ENCODE data around the gene SYCE1L. TPM values are rescaled to one million over a fixed set of nuclear protein-coding genes. Genes with fewer than 3 reads are reported as not detected.

SYCE1L gene
- total and polyA plus RNA-seq, 2 donors (not counting 1 experiment from before 2014, with no cell fraction given) = 0.46 to 12.0 TPM

DNA sequence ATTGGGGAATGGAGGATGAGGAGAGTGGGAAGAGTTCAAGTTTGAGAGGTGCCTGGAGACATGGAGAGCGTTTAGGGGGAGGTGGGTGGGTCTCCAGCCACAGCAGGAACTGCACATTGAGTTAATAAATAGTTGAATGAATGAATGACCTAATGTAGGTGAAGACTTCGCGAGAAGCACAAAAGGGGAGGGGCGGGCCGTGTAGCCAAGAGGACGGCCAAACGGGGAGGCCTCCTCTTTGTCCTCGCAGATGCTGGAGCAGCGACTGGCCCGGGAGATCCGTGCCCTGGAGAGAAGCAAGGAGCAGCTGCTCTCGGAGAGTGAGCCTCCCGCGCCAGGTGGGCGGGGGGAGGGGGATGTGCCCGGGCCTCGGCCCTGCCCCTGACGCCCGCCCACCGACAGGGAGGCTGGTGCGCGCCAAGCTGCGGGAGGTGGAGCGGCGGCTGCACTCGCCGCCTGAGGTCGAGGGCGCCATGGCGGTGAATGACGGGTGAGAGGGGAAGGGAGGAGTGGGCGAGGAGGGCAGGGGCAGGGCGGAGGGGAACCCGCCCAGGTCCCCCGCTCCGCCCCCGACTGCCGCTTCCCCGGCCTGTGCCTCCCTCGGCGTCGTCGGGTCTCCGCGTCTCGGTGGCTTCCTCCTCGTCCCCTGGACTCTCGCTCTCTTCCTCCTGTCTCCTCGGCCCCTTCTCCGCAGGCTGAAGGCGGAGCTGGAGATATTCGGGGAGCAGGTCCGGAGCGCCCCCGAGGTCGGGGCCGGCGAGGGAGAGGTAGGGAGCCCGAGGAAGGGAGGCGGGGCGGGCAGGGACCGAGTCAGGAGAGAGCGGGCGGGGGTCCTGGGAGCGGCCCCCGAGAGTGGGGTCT, 12.9 kb downstream of the SYCE1L start:
- Histone ChIP-seq H3K4me2 (replicated peaks; ENCODE audit: low read depth, low read length, poor library complexity, severe bottlenecking) (peak overlapping the region; percentile 98), H3K9me3 (ENCODE audit: control extremely low read depth in 1 of 3, control insufficient read depth in 2 of 3, insufficient read depth in 1 of 3, low read length in 2 of 3) (no peaks in the 10 kb centered on the region), H3K4me1 (ENCODE audit: control insufficient read depth in 2 of 2, insufficient read depth in 2 of 2, low read length in 2 of 2) (peaks cover 4 to 14% of the 10 kb centered on the region in 2 donors), H3K27me3 (replicated peaks in 1 of 4; ENCODE audit: control extremely low read depth in 1 of 4, control insufficient read depth in 3 of 4, insufficient read depth in 4 of 4, low read length in 3 of 4) (no peaks in the 10 kb centered on the region), H3K27ac (ENCODE audit: low read length in 2 of 2) (peak overlapping the region; percentile 48 to 65), H3K36me3 (replicated peaks in 1 of 2; ENCODE audit: control extremely low read depth in 1 of 2, control insufficient read depth in 1 of 2, extremely low read depth in 1 of 2, insufficient read depth in 2 of 2, low read length in 1 of 2) (no peaks in the 10 kb centered on the region), H2AFZ (ENCODE audit: insufficient read depth, low read depth, low read length, poor library complexity, severe bottlenecking) (peak overlapping the region; percentile 99), H3K79me2 (ENCODE audit: control insufficient read depth, insufficient read depth, low read length) (no peaks in the 10 kb centered on the region), H4K20me1 (ENCODE audit: control insufficient read depth, insufficient read depth, low read length, poor library complexity, severe bottlenecking) (no peaks in the 10 kb centered on the region), H3K9ac (ENCODE audit: low read length) (peak overlapping the region; percentile 85), H3K4me3 (ENCODE audit: control extremely low read depth in 1 of 5, extremely low read depth in 1 of 5, insufficient read depth in 1 of 5, low read depth in 2 of 5, low read length in 4 of 5) (peak overlapping the region; percentile 30 to 91 (median 81))
- DNase-seq = peak; percentile 81
- ChIA-PET POLR2A (interaction anchor here (0.6 to 1.3 kb wide), 2 partner anchors 9 to 21 kb away, joined by 3 to 5 read pairs; partner anchors contain the start of gene MON1B), CTCF (interaction anchor here (1.0 to 1.8 kb wide), 3 partner anchors 11 to 24 kb away, joined by 3 to 6 read pairs (median 5); no protein-coding TSS in a partner anchor)
- 2% methylated on average over 55 of the region's 66 CpGs for WGBS (ENCODE audit: insufficient coverage)
- no peaks in the 10 kb centered on the region for H3K9me3 Mint-ChIP-seq (ENCODE audit: insufficient read depth)
- peak overlapping the region; percentile 87 for H3K4me3 Mint-ChIP-seq
- TF ChIP-seq EZH2 (IDR thresholded peaks at IDR 0.05; ENCODE audit: borderline replicate concordance, insufficient read depth, low read depth, low read length, poor library complexity, severe bottlenecking) = no peak
- TF ChIP-seq, protein P1, sequence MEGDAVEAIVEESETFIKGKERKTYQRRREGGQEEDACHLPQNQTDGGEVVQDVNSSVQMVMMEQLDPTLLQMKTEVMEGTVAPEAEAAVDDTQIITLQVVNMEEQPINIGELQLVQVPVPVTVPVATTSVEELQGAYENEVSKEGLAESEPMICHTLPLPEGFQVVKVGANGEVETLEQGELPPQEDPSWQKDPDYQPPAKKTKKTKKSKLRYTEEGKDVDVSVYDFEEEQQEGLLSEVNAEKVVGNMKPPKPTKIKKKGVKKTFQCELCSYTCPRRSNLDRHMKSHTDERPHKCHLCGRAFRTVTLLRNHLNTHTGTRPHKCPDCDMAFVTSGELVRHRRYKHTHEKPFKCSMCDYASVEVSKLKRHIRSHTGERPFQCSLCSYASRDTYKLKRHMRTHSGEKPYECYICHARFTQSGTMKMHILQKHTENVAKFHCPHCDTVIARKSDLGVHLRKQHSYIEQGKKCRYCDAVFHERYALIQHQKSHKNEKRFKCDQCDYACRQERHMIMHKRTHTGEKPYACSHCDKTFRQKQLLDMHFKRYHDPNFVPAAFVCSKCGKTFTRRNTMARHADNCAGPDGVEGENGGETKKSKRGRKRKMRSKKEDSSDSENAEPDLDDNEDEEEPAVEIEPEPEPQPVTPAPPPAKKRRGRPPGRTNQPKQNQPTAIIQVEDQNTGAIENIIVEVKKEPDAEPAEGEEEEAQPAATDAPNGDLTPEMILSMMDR (IDR thresholded peaks at IDR 0.05) = no peak
- peak; percentile 78 for ATAC-seq (ENCODE audit: low read depth)
- H3K27ac Mint-ChIP-seq = peak overlapping the region; percentile 82
- H3K4me1 Mint-ChIP-seq = peaks cover 12% of the 10 kb centered on the region
- intact Hi-C loops (cut with micrococcal nuclease) = loop anchor here (1.0 to 2.0 kb wide), 2 partner anchors 22 to 25 kb away; no protein-coding TSS in a partner anchor
- no peaks in the 10 kb centered on the region for H3K27me3 Mint-ChIP-seq
